NOMO-1 (cell line): ENCODE data around the gene DGKZ.
A peak's percentile ranks its signal among the peaks of the same experiment; 100 is the strongest.
"Not testable (repeated sequence)": the region's sequence is repeated elsewhere in the genome, so short reads cannot be mapped to it uniquely, and the experiment has no call there.

Experiments used
- DNase-seq, 2 experiments: peaks; one replicate each; lab custom pipeline; 2025; ENCODE audit not compliant: unreplicated experiment in 2 of 2; lab: John Stamatoyannopoulos, UW

The DGKZ gene

DNA sequence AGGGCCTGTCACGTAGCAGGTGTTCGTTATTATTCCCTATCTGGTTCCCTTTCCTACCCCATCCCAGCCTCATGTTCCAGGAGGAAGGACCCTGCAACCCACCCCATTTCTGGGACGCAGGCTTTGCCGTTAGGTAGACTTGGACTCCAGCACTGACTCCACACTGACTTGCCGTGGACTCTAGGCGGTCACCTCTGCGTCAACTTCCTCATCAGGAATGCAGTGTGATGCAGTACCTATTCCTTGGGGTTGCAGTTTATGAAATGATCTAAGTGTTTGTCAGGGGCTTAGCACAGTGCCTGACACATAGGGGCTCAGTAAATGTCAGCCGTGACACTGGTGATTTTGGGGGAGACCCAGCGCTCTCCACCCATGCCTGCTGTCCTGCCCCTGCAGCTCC is 16.8 kb downstream of the DGKZ start:
- DNase-seq, result no peak

DNA sequence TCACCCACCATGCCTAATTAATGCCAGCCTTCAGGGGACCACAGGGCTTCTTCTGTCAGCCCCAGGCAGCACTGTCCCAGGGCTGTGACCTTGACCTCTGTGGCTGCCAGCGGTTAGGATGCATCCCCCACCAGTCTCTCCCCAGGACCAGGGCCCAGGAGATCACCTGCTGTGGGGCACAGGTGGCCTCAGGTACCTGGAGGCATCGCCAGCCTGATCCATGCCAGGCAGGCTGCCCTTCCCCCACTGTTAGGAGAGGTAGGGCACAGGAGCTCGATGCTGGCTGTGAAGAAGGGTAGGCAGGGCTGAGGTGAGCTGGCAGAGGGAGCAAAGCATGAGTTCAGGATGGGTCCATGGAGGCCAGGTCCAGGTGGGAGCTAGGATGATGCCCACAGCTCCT is 17.5 kb downstream of the DGKZ start:
- DNase-seq, result no peak

DNA sequence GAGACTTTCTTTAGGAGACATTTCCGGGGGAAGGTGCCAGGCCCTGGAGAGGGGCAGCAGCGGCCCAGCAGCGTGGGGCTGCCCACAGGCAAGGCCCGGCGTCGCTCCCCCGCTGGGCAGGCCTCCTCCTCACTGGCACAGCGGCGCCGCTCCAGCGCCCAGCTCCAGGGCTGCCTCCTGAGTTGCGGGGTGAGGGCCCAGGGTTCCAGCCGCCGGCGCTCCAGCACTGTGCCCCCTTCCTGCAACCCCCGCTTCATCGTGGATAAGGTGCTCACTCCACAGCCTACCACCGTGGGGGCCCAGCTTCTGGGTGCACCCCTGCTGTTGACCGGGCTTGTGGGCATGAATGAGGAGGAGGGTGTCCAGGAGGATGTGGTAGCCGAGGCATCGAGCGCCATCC is 19.0 kb downstream of the DGKZ start:
- DNase-seq, result no peak

DNA sequence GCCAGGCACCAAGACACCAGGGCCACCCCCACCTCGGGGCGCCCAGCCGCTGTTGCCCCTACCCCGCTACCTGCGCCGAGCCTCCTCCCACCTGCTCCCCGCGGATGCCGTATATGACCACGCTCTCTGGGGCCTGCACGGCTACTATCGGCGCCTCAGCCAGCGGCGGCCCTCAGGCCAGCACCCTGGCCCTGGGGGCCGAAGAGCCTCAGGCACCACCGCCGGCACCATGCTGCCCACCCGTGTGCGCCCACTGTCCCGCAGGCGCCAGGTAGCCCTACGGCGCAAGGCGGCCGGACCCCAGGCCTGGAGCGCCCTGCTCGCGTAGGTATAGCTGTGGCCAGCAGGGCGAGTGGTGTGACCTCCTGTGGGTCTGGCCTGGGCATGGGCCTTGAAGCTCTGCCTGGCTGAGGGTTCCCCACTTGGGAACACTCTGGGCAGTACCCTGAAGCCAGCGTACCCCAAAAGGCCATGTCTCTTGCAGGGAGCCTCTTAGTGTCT is 19.4 kb downstream of the DGKZ start:
- no peak for DNase-seq

DNA sequence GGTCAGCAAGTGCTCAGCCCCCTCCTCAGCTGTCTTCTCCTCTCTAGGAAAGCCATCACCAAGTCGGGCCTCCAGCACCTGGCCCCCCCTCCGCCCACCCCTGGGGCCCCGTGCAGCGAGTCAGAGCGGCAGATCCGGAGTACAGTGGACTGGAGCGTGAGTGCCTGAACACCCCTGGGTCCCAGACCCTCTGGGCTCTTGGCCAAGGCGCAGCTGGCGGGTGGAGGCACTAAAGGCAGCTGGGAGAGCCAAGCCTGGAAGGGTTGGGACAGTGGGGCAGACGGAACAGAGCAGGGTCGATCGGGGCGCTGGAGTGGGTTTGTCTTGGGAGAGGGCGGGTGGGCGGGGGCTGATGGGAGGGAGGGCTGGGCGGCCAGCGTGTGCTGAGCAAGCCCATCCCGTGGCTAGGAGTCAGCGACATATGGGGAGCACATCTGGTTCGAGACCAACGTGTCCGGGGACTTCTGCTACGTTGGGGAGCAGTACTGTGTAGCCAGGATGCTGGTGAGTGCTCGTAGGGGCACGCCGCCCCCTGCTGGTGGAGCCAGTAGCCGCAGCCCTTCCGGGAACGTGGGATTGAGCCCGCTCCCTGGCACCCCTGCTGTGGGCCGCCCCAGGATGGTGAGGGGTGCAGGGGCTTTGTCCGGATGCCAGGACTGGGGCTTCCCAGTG is 20.1 kb downstream of the DGKZ start:
- DNase-seq, result peak in 1 of 2 experiments; percentile 28

DNA sequence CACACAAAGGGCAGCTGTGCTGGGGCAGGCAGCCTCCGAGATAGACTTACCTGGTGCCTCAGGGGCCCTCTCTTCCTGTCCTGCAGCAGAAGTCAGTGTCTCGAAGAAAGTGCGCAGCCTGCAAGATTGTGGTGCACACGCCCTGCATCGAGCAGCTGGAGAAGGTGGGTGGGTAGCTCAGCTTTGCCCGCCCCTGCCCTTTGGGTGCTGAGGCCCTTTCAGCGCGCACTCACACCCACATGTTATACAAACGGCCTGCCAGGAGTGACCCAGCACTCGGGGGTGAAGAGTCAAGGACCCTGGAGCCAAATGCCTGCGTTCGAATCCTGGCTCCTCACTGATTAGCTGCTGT is 20.6 kb downstream of the DGKZ start:
- DNase-seq, result no peak

DNA sequence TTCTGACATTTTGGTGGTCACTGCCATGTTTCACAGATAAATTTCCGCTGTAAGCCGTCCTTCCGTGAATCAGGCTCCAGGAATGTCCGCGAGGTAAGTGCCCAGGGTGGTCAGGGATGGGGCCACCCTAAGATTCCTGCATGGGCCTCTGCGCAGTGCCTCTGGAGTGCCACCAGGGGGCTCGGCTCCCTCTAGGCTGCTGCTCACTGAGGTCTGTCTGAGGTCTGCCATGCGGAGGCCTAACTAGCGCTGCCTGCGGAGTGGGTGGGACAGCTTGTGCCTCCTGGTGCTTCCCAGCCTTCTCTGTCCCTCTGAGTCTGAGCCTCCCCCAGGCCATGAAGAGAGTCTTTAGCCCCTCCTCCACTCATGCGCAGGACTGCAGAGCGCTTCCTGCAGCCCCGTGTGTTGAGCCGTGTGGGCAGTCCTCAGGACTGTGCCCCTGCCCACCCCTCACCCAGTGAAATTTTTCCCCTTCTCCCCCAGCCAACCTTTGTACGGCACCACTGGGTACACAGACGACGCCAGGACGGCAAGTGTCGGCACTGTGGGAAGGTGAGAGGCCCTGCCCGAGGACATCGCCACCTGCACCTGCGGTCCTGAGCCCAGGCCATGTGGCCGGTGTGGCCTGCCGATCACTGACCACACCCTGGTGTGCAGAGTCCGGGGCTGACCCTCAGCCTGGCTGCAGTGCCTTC is 22.3 kb downstream of the DGKZ start:
- DNase-seq, result no peak

DNA sequence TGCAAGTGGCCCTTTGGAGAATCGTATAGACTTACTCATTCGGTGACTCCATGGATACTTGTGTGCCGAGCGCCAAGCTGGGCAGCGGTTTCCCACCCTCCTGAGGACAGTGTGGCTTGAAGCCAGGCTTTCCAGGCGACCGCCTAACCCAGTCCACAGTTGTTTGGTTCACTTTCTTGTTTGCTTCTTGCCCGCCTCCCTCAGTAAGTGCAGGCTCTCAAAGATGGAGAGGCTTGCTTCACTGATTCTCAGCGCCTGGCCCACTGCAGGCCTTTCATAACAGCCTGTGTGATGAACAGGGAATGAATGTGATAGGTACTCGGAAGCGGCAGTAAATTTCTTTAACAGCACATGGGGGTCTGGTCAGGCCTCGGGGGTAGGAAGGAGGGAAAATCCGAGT is 23.0 kb downstream of the DGKZ start:
- no peak for DNase-seq

DNA sequence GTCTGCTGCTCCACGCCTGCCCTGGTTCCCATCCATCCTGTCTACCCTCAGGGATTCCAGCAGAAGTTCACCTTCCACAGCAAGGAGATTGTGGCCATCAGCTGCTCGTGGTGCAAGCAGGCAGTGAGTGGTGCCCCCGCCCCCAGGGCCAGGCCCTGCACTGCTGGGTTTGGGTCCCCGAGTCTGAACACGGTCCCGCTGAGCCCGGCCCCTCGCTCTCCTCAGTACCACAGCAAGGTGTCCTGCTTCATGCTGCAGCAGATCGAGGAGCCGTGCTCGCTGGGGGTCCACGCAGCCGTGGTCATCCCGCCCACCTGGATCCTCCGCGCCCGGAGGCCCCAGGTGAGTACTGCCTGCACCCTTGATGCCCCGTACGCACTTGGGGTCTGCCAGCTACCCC is 24.0 kb downstream of the DGKZ start:
- DNase-seq, result not testable (repeated sequence)

DNA sequence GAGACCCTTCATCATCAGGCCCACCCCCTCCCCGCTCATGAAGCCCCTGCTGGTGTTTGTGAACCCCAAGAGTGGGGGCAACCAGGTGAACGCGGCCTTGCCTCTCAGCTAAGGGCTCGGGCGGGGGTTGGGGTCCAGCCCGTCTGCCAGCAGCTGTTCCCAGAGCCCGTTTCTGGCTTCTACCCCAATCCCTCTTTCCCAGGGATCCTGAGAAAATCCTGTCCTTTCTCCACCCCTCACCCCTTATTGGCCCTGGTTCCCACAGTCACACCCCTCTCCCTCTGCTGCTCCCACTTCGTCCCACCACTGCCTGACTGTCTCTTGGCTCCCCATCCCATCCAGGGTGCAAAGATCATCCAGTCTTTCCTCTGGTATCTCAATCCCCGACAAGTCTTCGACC is 24.8 kb downstream of the DGKZ start:
- DNase-seq, result no peak

DNA sequence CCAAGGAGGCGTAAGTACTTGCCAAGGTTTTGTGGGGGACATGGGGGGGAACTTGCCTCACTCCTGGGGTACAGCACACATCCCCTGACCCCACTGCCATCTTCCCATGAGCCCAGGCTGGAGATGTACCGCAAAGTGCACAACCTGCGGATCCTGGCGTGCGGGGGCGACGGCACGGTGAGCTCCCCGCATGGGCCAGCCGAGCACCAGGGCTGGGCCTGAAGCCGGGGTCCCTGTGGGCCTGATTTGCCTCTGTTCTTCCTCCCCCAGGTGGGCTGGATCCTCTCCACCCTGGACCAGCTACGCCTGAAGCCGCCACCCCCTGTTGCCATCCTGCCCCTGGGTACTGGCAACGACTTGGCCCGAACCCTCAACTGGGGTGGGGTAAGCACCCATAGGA is 25.2 kb downstream of the DGKZ start:
- DNase-seq, result not testable (repeated sequence)

DNA sequence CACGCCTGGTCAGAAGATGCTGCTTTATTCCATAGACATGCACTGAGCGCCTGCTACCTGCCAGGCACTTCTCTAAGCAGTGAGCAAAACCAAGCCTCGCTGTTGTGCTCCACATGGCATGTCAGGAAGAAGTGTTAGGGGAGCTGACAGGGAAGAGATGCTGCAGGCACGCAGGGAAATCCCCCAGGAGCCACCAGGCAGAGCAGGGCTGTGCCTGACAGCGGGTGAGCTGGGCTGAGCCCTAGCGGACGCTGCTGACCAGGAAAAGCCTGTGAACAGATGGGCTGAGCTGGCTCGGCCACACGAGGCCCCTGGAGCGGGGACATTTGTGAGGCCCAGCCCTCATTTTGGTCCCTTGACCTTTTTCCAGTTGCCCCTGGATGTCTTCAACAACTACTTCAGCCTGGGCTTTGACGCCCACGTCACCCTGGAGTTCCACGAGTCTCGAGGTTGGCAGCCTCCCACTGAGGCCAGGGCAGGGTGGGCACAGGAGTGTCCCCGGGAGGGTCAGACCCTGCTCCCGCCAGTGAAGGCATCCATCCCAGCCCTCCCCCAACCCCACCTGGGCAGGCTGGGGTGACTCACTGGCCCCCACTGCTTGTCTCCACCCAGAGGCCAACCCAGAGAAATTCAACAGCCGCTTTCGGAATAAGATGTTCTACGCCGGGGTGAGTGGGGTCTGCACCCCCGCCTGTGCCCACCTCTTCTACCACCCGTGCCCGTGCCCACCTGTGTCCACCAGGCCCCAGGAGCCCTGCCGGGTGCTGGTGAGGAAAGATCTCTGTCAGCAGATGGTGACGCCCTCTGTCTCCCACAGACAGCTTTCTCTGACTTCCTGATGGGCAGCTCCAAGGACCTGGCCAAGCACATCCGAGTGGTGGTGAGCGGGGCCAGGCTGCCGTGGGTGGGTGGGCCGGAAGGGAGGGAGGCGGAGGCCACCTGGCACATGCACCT is 26.8 kb downstream of the DGKZ start:
- DNase-seq, result no peak

DNA sequence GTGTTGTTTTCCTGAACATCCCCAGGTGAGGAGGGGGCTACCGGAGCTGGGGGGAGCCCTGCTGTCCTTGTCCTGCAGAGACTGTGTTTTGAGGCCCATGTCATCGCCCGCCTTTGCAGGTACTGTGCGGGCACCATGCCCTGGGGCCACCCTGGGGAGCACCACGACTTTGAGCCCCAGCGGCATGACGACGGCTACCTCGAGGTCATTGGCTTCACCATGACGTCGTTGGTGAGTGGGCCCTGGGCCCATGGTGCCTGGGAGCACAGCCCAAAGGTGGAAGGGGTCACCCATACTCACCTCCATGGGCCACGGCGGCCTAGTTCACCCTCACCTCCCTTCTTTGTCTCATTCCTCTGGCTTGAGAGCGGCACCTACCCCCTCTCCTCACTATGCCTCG is 27.6 kb downstream of the DGKZ start:
- no peak for DNase-seq

DNA sequence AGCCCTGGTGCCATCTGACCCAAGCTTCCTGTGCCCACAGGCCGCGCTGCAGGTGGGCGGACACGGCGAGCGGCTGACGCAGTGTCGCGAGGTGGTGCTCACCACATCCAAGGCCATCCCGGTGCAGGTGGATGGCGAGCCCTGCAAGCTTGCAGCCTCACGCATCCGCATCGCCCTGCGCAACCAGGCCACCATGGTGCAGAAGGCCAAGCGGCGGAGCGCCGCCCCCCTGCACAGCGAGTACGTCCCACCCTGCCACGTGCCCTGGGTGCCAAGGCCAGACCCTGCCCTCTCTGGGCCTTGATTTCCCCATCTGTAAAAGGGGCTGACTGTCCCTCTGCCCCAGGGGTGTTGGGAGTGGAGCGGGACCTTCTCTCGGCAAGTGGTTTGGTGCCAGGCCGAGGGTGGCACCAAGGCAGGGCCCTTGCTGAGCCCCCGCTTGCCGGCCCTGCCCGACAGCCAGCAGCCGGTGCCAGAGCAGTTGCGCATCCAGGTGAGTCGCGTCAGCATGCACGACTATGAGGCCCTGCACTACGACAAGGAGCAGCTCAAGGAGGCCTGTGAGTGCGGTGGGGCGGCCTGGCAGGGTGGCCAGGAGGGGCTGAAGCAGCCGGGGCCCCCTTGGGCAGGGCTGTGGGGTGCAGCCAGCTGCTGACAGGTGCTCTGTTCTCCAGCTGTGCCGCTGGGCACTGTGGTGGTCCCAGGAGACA is 28.3 kb downstream of the DGKZ start:
- no peak for DNase-seq

DNA sequence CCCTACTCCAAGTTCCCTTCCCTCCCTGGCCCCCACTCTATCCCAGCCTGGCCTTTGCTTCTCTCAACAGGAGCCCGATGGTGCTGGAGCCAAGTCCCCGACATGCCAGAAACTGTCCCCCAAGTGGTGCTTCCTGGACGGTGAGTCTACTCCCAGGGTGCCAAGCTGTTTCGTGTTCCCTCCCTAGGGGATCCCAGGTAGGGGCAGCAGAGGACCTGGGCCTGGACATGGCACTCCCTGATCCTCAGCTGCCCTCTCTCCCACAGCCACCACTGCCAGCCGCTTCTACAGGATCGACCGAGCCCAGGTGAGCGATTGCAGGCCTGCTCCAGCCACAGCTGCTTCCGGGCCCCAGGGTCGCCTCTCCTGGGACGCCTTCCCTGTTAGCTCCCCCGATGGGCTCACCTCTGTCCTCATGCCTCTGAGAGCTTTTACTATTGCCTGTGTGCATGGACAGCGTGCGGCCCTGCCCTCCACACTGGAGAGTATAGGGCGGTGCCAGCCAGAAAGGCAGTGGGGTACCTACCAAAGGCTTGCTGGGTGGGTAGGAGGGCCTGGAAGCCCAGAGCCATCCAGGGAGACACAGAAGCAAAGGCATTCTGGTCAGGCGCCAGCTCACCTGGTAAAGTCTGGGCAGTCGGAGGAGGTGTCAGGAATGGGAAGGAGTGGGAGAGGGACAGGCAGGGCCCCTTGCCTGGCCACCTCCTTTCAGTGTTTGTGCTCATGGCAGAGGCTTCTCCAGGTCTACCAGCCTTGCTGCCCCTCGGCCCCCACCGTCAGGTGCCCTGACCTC is 29.2 kb downstream of the DGKZ start:
- DNase-seq, result no peak

DNA sequence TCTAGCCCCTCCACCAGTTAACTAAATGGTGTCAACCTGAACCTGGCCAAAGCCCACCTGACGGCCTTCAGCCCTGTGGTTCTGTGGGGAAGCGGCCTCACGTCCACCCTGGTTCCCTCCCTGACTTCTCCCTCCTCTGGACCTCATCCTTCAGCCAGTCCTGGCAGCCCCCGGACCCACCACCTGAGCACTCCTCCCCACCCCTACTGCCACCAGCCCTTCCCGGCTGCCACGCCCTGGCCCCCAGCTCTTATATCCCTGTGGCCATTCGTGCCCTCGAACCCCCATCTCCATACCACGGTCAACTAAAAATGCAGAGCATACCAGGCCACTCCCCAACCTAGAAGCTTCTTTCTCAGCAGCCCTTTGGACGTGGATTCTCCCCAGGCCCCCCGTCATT is 30.0 kb downstream of the DGKZ start:
- DNase-seq, result no peak

DNA sequence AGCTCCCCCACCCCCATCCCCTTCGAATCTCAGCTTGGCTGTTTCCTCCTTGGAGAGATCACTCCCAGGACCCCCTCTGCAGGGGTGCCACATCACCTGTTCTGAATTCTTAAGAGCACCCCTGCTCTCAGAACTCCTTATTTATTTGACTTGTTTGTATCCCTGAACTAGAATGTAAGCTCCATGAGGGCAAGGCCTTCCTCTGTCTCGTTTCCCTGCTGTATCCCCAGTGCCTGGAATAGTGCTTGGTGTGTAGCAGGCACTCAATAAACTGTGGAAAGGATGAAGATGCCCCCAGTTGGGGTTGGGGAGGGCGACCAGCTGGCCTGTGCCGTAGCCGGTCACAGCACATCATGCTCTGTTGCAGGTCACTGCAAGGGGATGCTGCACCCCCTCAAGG is 30.6 kb downstream of the DGKZ start:
- DNase-seq, result no peak

DNA sequence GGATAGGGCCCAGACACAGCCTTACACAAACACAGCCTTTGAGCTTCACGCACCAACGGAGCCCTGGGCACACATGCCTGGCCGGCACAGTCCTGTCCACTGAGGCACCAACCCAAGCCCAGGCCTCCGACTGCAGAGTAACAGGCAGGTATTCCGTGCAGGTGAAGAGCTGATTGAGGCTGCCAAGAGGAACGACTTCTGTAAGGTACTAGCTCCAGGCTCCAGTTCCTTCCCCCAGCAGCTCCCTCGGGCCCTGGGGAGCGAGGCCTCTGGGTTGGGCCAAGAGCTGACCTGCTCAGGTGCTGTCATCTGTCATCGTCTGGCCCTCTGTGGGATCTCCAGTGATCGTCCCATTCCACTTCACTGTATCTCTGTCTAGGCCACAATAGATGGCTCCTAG is 31.0 kb downstream of the DGKZ start:
- no peak for DNase-seq

DNA sequence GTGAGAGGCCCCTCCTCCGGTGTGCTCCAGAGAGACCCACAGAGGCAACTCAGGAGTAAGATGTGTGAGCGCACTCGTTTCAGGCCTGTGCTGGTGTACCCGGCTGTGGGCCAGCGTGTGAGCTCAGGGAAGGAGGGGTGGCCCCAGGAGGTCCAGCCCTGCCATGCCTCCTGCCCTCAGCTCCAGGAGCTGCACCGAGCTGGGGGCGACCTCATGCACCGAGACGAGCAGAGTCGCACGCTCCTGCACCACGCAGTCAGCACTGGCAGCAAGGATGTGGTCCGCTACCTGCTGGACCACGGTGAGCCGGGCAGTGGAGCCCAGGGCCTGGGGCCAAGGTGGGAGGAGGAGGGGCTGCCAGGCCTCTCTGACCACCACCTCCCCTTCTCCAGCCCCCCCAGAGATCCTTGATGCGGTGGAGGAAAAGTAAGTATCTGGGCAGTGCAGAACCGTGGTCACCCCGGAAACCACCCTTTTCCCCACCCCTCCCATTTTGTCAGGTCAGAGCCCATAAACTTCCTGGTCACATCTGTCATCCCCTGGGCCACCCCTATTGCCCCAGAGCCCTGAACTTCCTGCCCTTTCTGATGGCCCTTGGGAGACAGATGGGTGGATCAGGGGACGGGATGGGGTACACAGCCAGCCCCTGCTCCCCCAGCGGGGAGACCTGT is 31.7 kb downstream of the DGKZ start:
- no peak for DNase-seq
